NCI-H1092 (cell line): ENCODE measurements around the gene DPP8.

Experiments
- DNase-seq: peaks from one replicate; lab custom pipeline; 2025; lab: John Stamatoyannopoulos, UW

DPP8 gene

GRCh38 chr15:65423976-65424679 lies 93.4 kb downstream of the DPP8 start:
- no peak for DNase-seq

GRCh38 chr15:65423150-65423975 lies 94.1 kb downstream of the DPP8 start:
- no peak for DNase-seq

GRCh38 chr15:65421360-65422215 lies 95.9 kb downstream of the DPP8 start:
- DNase-seq = no peak

- no peak for DNase-seq
Observed at GRCh38 chr15:65420975-65421359, 96.5 kb downstream of the DPP8 start.

- no peak for DNase-seq
Observed at GRCh38 chr15:65418596-65418995, 98.9 kb downstream of the DPP8 start.

- no peak for DNase-seq
Observed at GRCh38 chr15:65416845-65417416, 100.6 kb downstream of the DPP8 start.

- peak; percentile 74 for DNase-seq
Observed at GRCh38 chr15:65414841-65415621, 102.5 kb downstream of the DPP8 start.

GRCh38 chr15:65413760-65414144 lies 103.7 kb downstream of the DPP8 start:
- no peak for DNase-seq

GRCh38 chr15:65413051-65413759 lies 104.3 kb downstream of the DPP8 start:
- no peak for DNase-seq

GRCh38 chr15:65412556-65412955 lies 104.9 kb downstream of the DPP8 start:
- no peak for DNase-seq

GRCh38 chr15:65411465-65412071 lies 105.9 kb downstream of the DPP8 start:
- DNase-seq = no peak

- no peak for DNase-seq
Observed at GRCh38 chr15:65410972-65411371, 106.5 kb downstream of the DPP8 start.

- DNase-seq = no peak
Observed at GRCh38 chr15:65410036-65410435, 107.5 kb downstream of the DPP8 start.

GRCh38 chr15:65409036-65409631 lies 108.4 kb downstream of the DPP8 start:
- DNase-seq = no peak

GRCh38 chr15:65408324-65409035 lies 109.0 kb downstream of the DPP8 start:
- DNase-seq = no peak

- no peak for DNase-seq
Observed at GRCh38 chr15:65406424-65407000, 111.0 kb downstream of the DPP8 start.

- no peak for DNase-seq
Observed at GRCh38 chr15:65405791-65406423, 111.6 kb downstream of the DPP8 start.

GRCh38 chr15:65404186-65404872 lies 113.2 kb downstream of the DPP8 start:
- no peak for DNase-seq
